ENCODE results near the gene CD200R1L. TPM values are rescaled to one million over a fixed set of nuclear protein-coding genes. Genes with fewer than 3 reads are reported as not detected.

The CD200R1L gene
- polyA plus RNA-seq, 1 experiment: not detected

DNA sequence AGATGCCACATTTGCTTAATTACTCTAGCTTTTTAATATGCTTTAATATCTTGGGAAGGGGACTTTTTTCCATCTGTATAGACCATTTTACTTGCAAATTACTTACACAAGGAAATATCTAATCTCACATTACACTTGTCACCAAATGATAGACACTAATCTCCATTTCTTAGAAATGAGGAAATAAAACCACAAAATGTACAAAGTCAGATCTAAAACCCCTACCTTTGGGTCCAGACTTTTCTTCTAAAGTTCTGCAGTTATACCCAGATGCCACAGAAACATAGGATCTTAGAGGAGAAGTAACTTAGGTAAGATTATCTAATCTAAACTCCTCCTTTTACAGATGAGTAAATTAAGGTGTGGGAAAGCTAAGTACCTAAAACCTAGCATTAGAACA is 44.3 kb downstream of the CD200R1L start:
- ChIA-PET POLR2A (no interaction called here), CTCF (interaction anchor here (0.9 to 1.7 kb wide), 2 partner anchors 12 to 67 kb away, joined by 3 to 4 read pairs; no protein-coding TSS in a partner anchor)
- Histone ChIP-seq H3K27ac (ENCODE audit: low read depth, low read length) (no peak overlapping the region), H3K27me3 (ENCODE audit: control insufficient read depth, insufficient read depth, low read length) (no peaks in the 10 kb centered on the region), H3K9me3 (ENCODE audit: control insufficient read depth, insufficient read depth, low read length) (no peaks in the 10 kb centered on the region), H3K4me3 (ENCODE audit: low read depth, low read length) (no peak overlapping the region)
- TF ChIP-seq, protein P1, sequence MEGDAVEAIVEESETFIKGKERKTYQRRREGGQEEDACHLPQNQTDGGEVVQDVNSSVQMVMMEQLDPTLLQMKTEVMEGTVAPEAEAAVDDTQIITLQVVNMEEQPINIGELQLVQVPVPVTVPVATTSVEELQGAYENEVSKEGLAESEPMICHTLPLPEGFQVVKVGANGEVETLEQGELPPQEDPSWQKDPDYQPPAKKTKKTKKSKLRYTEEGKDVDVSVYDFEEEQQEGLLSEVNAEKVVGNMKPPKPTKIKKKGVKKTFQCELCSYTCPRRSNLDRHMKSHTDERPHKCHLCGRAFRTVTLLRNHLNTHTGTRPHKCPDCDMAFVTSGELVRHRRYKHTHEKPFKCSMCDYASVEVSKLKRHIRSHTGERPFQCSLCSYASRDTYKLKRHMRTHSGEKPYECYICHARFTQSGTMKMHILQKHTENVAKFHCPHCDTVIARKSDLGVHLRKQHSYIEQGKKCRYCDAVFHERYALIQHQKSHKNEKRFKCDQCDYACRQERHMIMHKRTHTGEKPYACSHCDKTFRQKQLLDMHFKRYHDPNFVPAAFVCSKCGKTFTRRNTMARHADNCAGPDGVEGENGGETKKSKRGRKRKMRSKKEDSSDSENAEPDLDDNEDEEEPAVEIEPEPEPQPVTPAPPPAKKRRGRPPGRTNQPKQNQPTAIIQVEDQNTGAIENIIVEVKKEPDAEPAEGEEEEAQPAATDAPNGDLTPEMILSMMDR (IDR thresholded peaks at IDR 0.05; ENCODE audit: low read depth, low read length): no peak
- DNase-seq (ENCODE audit: low read depth, low spot score): no peak

DNA sequence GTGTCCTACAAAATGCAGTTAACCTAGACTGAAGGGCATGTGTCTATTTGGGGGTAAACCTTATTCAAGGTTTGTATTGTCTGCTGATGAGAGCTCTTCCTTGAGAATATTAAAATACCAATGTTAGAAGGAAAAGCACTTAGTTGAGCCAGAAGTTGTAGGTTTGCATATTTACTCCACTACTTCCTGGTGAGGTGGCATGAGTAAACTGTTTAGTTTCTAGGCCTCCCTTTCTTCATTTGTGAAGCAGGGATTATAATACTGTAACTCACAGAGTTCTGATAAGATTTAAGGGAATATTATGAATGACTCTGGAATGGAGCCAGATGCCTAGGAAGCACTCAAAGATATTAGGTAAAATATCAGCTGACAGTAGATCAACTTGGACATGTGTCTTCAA is 46.7 kb downstream of the CD200R1L start:
- CTCF ChIA-PET: interaction anchor here (1.3 kb wide), 1 partner anchor 65 kb away, joined by 4 read pairs; no protein-coding TSS in a partner anchor
- H3K4me3 ChIP-seq (ENCODE audit: low read depth, low read length): no peak overlapping the region
- TF ChIP-seq, protein P1 (IDR thresholded peaks at IDR 0.05; ENCODE audit: low read depth, low read length): no peak
- no peak for DNase-seq (ENCODE audit: low read depth, low spot score)
- no peaks in the 10 kb centered on the region for H3K9me3 ChIP-seq (ENCODE audit: control insufficient read depth, insufficient read depth, low read length)
- POLR2A ChIA-PET: no interaction called here
- no peak overlapping the region for H3K27ac ChIP-seq (ENCODE audit: low read depth, low read length)
- H3K27me3 ChIP-seq (ENCODE audit: control insufficient read depth, insufficient read depth, low read length): no peaks in the 10 kb centered on the region

DNA sequence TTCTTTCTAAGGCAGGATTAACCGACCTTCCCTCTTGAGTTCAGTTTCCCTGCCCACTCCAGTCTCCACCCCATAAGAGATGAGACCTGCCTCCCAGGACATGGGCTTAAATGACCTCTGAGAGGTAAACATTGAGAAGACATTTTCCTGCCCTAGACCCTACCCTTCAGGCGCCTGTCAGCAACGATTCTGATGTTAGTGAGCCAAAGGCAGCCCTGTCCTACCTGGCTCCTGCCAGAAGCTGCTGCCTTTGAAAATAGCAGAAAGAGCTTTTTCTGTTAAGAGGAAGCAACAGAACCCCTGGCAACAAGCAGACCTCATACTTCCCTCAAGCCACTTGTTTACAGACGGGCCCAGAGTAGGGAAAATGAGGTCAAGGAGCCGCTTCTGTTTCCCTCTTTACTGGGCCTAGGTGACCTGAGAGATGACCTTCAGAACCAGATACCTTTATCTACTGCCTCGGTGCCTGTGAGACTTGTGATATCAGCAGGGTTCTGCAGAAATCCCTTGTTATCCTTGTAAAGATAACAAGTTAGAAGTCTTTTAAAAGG is 52.0 kb downstream of the CD200R1L start:
- ChIA-PET CTCF (no interaction called here), POLR2A (no interaction called here)
- H3K9me3 ChIP-seq (ENCODE audit: control insufficient read depth, insufficient read depth, low read length): no peaks in the 10 kb centered on the region
- no peak overlapping the region for H3K27ac ChIP-seq (ENCODE audit: low read depth, low read length)
- H3K4me3 ChIP-seq (ENCODE audit: low read depth, low read length): no peak overlapping the region
- no peak for DNase-seq (ENCODE audit: low read depth, low spot score)
- TF ChIP-seq, protein P1 (IDR thresholded peaks at IDR 0.05; ENCODE audit: low read depth, low read length): no peak
- no peaks in the 10 kb centered on the region for H3K27me3 ChIP-seq (ENCODE audit: control insufficient read depth, insufficient read depth, low read length)

DNA sequence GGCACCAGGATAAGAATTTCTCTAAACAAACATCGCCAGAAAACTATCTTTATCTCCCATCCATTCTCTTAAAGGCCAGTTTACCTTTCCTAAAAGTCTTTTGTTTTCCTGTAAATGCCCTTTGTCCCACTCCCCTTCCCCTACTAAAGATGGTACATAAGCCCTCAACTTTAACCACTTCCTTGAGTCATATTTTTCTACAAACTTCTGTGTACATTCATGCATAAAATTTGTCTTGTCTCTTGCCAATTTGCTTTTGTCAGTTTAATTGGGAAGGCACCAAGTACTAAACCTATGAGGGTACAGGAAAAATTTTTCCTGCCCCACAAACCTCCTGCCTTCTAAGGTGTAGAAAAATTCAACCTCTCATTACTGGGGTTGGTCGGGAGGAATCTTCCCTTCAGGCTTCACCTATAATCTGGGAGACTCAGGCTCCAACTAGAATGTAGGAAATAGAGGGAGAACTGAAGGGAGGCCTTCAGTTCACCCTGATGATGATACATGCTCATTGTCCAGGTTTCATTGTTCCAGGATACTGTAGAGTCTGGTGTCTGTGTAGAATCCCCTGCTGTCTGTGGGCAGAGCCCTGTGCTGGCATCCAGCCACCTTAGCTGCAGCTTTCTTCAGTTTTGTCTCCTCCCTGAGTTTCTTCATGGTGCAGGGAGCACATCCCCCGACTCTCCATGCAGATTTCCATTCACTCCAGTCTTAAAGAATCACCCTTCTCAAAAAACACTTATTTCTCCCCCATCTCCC is 53.2 kb downstream of the CD200R1L start:
- Histone ChIP-seq H3K27ac (ENCODE audit: low read depth, low read length) (no peak overlapping the region), H3K4me3 (ENCODE audit: low read depth, low read length) (no peak overlapping the region), H3K27me3 (ENCODE audit: control insufficient read depth, insufficient read depth, low read length) (no peaks in the 10 kb centered on the region), H3K9me3 (ENCODE audit: control insufficient read depth, insufficient read depth, low read length) (no peaks in the 10 kb centered on the region)
- no peak for DNase-seq (ENCODE audit: low read depth, low spot score)
- TF ChIP-seq, protein P1 (IDR thresholded peaks at IDR 0.05; ENCODE audit: low read depth, low read length): no peak
- POLR2A ChIA-PET: no interaction called here
- CTCF ChIA-PET: no interaction called here

DNA sequence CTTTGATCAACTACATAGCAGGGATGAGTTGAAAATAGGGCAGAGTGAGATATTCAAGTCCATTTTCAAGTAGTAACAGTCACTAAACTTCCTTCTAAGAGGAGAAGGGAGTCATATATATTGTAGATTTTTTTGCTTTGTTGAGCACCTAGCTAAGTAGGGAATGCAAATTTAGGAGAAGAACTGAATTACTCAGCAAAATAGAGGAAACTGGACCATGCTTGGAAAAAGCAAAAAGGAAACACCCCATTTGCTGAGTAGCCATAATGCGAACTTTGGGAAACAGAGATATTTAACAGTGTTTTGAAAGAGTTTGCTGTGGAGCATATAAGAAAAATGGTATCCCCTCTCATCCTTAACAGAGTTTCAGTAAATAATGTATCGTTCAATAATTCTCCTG is 54.9 kb downstream of the CD200R1L start:
- POLR2A ChIA-PET: no interaction called here
- TF ChIP-seq, protein P1 (IDR thresholded peaks at IDR 0.05; ENCODE audit: low read depth, low read length): no peak
- no peak for DNase-seq (ENCODE audit: low read depth, low spot score)
- no peak overlapping the region for H3K27ac ChIP-seq (ENCODE audit: low read depth, low read length)
- CTCF ChIA-PET: no interaction called here
- peaks cover 7% of the 10 kb centered on the region; the same call in 1 of the 2 replicates for H3K9me3 ChIP-seq (ENCODE audit: control insufficient read depth, insufficient read depth, low read length)
- no peaks in the 10 kb centered on the region for H3K27me3 ChIP-seq (ENCODE audit: control insufficient read depth, insufficient read depth, low read length)
- H3K4me3 ChIP-seq (ENCODE audit: low read depth, low read length): no peak overlapping the region
